Activated naive CD8-positive, alpha-beta T cell treated with anti-CD3 and anti-CD28 coated beads for 36 hours (primary cell): Measurements from ENCODE around the gene PPIA. TPM values are rescaled to one million over a fixed set of nuclear protein-coding genes. Genes with fewer than 3 reads are reported as not detected.

Source experiments
- DNase-seq: peaks from one replicate; pipeline ENCODE4 v3.0.0; 2021
- H3K27ac Mint-ChIP-seq: one replicate; pipeline ENCODE4 v1.8.0; 2022; ENCODE audit warnings: mild to moderate bottlenecking, moderate library complexity, mixed read lengths
- H3K27me3 Mint-ChIP-seq: one replicate; pipeline ENCODE4 v1.8.0; 2022; ENCODE audit warnings: mild to moderate bottlenecking, mixed read lengths
- H3K36me3 Mint-ChIP-seq: one replicate; pipeline ENCODE4 v1.8.0; 2021; ENCODE audit warnings: mild to moderate bottlenecking, mixed read lengths
- H3K4me1 Mint-ChIP-seq: one replicate; pipeline ENCODE4 v1.8.0; 2021; ENCODE audit warnings: mixed read lengths
- H3K4me3 Mint-ChIP-seq: one replicate; pipeline ENCODE4 v1.8.0; 2022; ENCODE audit warnings: mild to moderate bottlenecking, moderate library complexity, mixed read lengths
- H3K9me3 Mint-ChIP-seq: one replicate; pipeline ENCODE4 v1.8.0; 2022; ENCODE audit warnings: mixed read lengths
- total RNA-seq, 2 experiments: library from RNA; stranded (reverse); gene quantifications; one replicate each; pipeline ENCODE4 v1.2.3, GENCODE V29; 2021

Gene PPIA
- total RNA-seq: 1,000 to 10,000 TPM; 3,010 to 3,071 TPM

GRCh38 chr7:44796504-44797328, at the start of gene PPIA:
Gene PPIA (plus strand): TSS chr7:44796681. CDS start chr7:44796725, 44 bp downstream.
- H3K4me1 Mint-ChIP-seq: peaks cover 28% of the 10 kb centered on the region
- H3K36me3 Mint-ChIP-seq: peaks cover 47% of the 10 kb centered on the region
- peak within 1 kb of the TSS; percentile 99 for H3K4me3 Mint-ChIP-seq
- peak within 1 kb of the TSS; percentile 99 for H3K27ac Mint-ChIP-seq
- H3K27me3 Mint-ChIP-seq: peaks cover 5% of the 10 kb centered on the region
- peak; percentile 99 for DNase-seq
- H3K9me3 Mint-ChIP-seq: no peaks in the 10 kb centered on the region

- no peaks in the 10 kb centered on the region for H3K9me3 Mint-ChIP-seq
- H3K27me3 Mint-ChIP-seq: no peaks in the 10 kb centered on the region
- peak; percentile 94 for DNase-seq
- peaks cover 24% of the 10 kb centered on the region for H3K36me3 Mint-ChIP-seq
- H3K27ac Mint-ChIP-seq: peak within 1 kb of the TSS; percentile 81
- H3K4me1 Mint-ChIP-seq: peaks cover 36% of the 10 kb centered on the region
- H3K4me3 Mint-ChIP-seq: peak within 1 kb of the TSS; percentile 82
Measured at GRCh38 chr7:44748045-44748947, 48.2 kb upstream of the PPIA start, which contains the start of gene ZMIZ2. Gene ZMIZ2 (plus strand): TSS chr7:44748847. CDS start chr7:44756250, 7,403 bp downstream.

- peaks cover 39% of the 10 kb centered on the region for H3K4me1 Mint-ChIP-seq
- DNase-seq: peak; percentile 52
- H3K9me3 Mint-ChIP-seq: no peaks in the 10 kb centered on the region
Measured at GRCh38 chr7:44748948-44749731, 47.3 kb upstream of the PPIA start.

GRCh38 chr7:44749992-44750391, 46.5 kb upstream of the PPIA start:
- H3K36me3 Mint-ChIP-seq: peaks cover 24% of the 10 kb centered on the region
- H3K4me1 Mint-ChIP-seq: peaks cover 41% of the 10 kb centered on the region
- no peaks in the 10 kb centered on the region for H3K27me3 Mint-ChIP-seq
- peak overlapping the region; percentile 89 for H3K27ac Mint-ChIP-seq
- DNase-seq: no peak
- H3K4me3 Mint-ChIP-seq: peak overlapping the region; percentile 82
- H3K9me3 Mint-ChIP-seq: no peaks in the 10 kb centered on the region

More at GRCh38 chr7:44748948-44749731, 47.3 kb upstream of the PPIA start:
- Mint-ChIP-seq H3K27ac (peak overlapping the region; percentile 71), H3K36me3 (peaks cover 24% of the 10 kb centered on the region), H3K27me3 (no peaks in the 10 kb centered on the region), H3K4me3 (peak overlapping the region; percentile 82)

- H3K9me3 Mint-ChIP-seq: no peaks in the 10 kb centered on the region
- H3K27ac Mint-ChIP-seq: peak overlapping the region; percentile 89
- no peaks in the 10 kb centered on the region for H3K27me3 Mint-ChIP-seq
- peak overlapping the region; percentile 82 for H3K4me3 Mint-ChIP-seq
- peaks cover 24% of the 10 kb centered on the region for H3K36me3 Mint-ChIP-seq
- DNase-seq: no peak
- H3K4me1 Mint-ChIP-seq: peaks cover 44% of the 10 kb centered on the region
Measured at GRCh38 chr7:44750424-44750823, 46.1 kb upstream of the PPIA start.

GRCh38 chr7:44750921-44751571, 45.4 kb upstream of the PPIA start:
- peak overlapping the region; percentile 89 for H3K27ac Mint-ChIP-seq
- no peaks in the 10 kb centered on the region for H3K27me3 Mint-ChIP-seq
- peaks cover 24% of the 10 kb centered on the region for H3K36me3 Mint-ChIP-seq
- peaks cover 46% of the 10 kb centered on the region for H3K4me1 Mint-ChIP-seq
- peak; percentile 68 for DNase-seq
- no peaks in the 10 kb centered on the region for H3K9me3 Mint-ChIP-seq
- H3K4me3 Mint-ChIP-seq: peak overlapping the region; percentile 82

- no peak overlapping the region for H3K27ac Mint-ChIP-seq
- no peaks in the 10 kb centered on the region for H3K9me3 Mint-ChIP-seq
- H3K27me3 Mint-ChIP-seq: no peaks in the 10 kb centered on the region
- DNase-seq: no peak
- no peak overlapping the region for H3K4me3 Mint-ChIP-seq
- peaks cover 25% of the 10 kb centered on the region for H3K36me3 Mint-ChIP-seq
- H3K4me1 Mint-ChIP-seq: peaks cover 41% of the 10 kb centered on the region
Measured at GRCh38 chr7:44752822-44753221, 43.7 kb upstream of the PPIA start.

- no peak overlapping the region for H3K4me3 Mint-ChIP-seq
- peaks cover 20% of the 10 kb centered on the region for H3K36me3 Mint-ChIP-seq
Measured at GRCh38 chr7:44754802-44755697, 41.4 kb upstream of the PPIA start.

GRCh38 chr7:44755698-44756627, 40.5 kb upstream of the PPIA start:
- H3K27me3 Mint-ChIP-seq: no peaks in the 10 kb centered on the region
- H3K27ac Mint-ChIP-seq: no peak overlapping the region
- DNase-seq: no peak
- peaks cover 24% of the 10 kb centered on the region for H3K4me1 Mint-ChIP-seq
- peaks cover 15% of the 10 kb centered on the region for H3K36me3 Mint-ChIP-seq
- H3K4me3 Mint-ChIP-seq: no peak overlapping the region
- no peaks in the 10 kb centered on the region for H3K9me3 Mint-ChIP-seq

More at GRCh38 chr7:44754802-44755697, 41.4 kb upstream of the PPIA start:
- Mint-ChIP-seq H3K4me1 (peaks cover 32% of the 10 kb centered on the region), H3K27ac (no peak overlapping the region), H3K27me3 (no peaks in the 10 kb centered on the region), H3K9me3 (no peaks in the 10 kb centered on the region)
- DNase-seq: no peak

GRCh38 chr7:44756904-44757303, 39.6 kb upstream of the PPIA start:
- H3K9me3 Mint-ChIP-seq: no peaks in the 10 kb centered on the region
- no peak overlapping the region for H3K27ac Mint-ChIP-seq
- no peak for DNase-seq
- H3K36me3 Mint-ChIP-seq: peaks cover 12% of the 10 kb centered on the region
- H3K4me1 Mint-ChIP-seq: peaks cover 19% of the 10 kb centered on the region
- H3K27me3 Mint-ChIP-seq: no peaks in the 10 kb centered on the region
- no peak overlapping the region for H3K4me3 Mint-ChIP-seq

- Mint-ChIP-seq H3K27me3 (no peaks in the 10 kb centered on the region), H3K4me3 (no peak overlapping the region), H3K36me3 (peaks cover 10% of the 10 kb centered on the region), H3K4me1 (peaks cover 15% of the 10 kb centered on the region), H3K9me3 (no peaks in the 10 kb centered on the region), H3K27ac (no peak overlapping the region)
- DNase-seq: no peak
Measured at GRCh38 chr7:44757311-44757710, 39.2 kb upstream of the PPIA start.

GRCh38 chr7:44757739-44758138, 38.7 kb upstream of the PPIA start:
- Mint-ChIP-seq H3K36me3 (peaks cover 6% of the 10 kb centered on the region), H3K4me3 (no peak overlapping the region), H3K9me3 (no peaks in the 10 kb centered on the region), H3K4me1 (peaks cover 11% of the 10 kb centered on the region), H3K27ac (no peak overlapping the region), H3K27me3 (no peaks in the 10 kb centered on the region)
- DNase-seq: no peak
